Fibroblast of skin of right biceps (primary cell): ENCODE measurements around the gene NXF3.
"Not testable (repeated sequence)": the region's sequence is repeated elsewhere in the genome, so short reads cannot be mapped to it uniquely, and the experiment has no call there.

Source experiments
- DNase-seq: peaks from one replicate; pipeline ENCODE4 v3.0.0-alpha.2; 2013

The NXF3 gene

GRCh38 chrX:103033371-103033770, 59.6 kb downstream of the NXF3 start:
- not testable (repeated sequence) for DNase-seq
